OCI-LY3 (cell line): Measurements from ENCODE around the gene ADARB2.
A peak's percentile ranks its signal among the peaks of the same experiment; 100 is the strongest.

Experiments used
- H2AFZ ChIP-seq: fragments of 200-600, 300-600 bp; shearing (Covaris generic); 2 replicates; pipeline ENCODE4 v1.6.0; 2014; ENCODE audit warnings: antibody characterized with exemption, low read depth, low read length
- H3K27ac ChIP-seq: fragments of 200-600, 300-600 bp; sonication (generic); 2 replicates; pipeline ENCODE4 v1.5.1; 2014; ENCODE audit warnings: mild to moderate bottlenecking, low read length, moderate library complexity, mixed read lengths
- H3K27me3 ChIP-seq: fragments of 200-600, 300-600 bp; sonication (generic); 2 replicates; pipeline ENCODE4 v1.6.1; 2014; ENCODE audit warnings: low read depth, low read length, mixed read lengths
- H3K36me3 ChIP-seq: fragments of 200-600, 300-600 bp; sonication (generic); replicated peaks from 2 replicates; pipeline ENCODE3; 2014; ENCODE audit warnings: low read depth, low read length, mixed read lengths
- H3K4me1 ChIP-seq: fragments of 300-600, 200-600 bp; sonication (generic); 2 replicates; pipeline ENCODE4 v1.6.1; 2014; ENCODE audit warnings: low read length, mixed read lengths
- H3K4me2 ChIP-seq: fragments of 200-600, 300-600 bp; sonication (generic); 2 replicates; pipeline ENCODE4 v1.6.1; 2014; ENCODE audit warnings: low read length, mixed read lengths
- H3K4me3 ChIP-seq: fragments of 300-600, 200-600 bp; sonication (generic); 2 replicates; pipeline ENCODE4 v1.5.1; 2014; ENCODE audit warnings: antibody characterized with exemption, mild to moderate bottlenecking, low read length, moderate library complexity
- H3K79me2 ChIP-seq: fragments of 300-600, 200-600 bp; shearing (Covaris generic); 2 replicates; pipeline ENCODE4 v1.6.1; 2014; ENCODE audit warnings: mild to moderate bottlenecking, low read length, mixed read lengths
- H3K9ac ChIP-seq: fragments of 300-600, 200-600 bp; shearing (Covaris generic); 2 replicates; pipeline ENCODE4 v1.6.0; 2014; ENCODE audit warnings: mild to moderate bottlenecking, low read length, moderate library complexity
- H3K9me3 ChIP-seq: fragments of 200-600, 300-600 bp; shearing (Covaris generic); 2 replicates; pipeline ENCODE4 v1.6.1; 2014; ENCODE audit warnings: low read length, mixed read lengths; ENCODE audit not compliant: insufficient read depth
- H4K20me1 ChIP-seq: fragments of 200-600, 300-600 bp; sonication (generic); 2 replicates; pipeline ENCODE4 v1.6.1; 2016; ENCODE audit warnings: low read length, mixed read lengths; ENCODE audit not compliant: insufficient read depth
- CTCF ChIP-seq: fragments of 200-600, 300-600 bp; sonication (generic); IDR thresholded peaks from 2 replicates; pipeline ENCODE4 v1.5.1; 2014; ENCODE audit warnings: antibody characterized with exemption, low read length, low read depth
- EZH2phosphoT487 ChIP-seq: fragments of 200-600 bp; shearing (Covaris generic); IDR thresholded peaks from 2 replicates; pipeline ENCODE4 v1.6.1; 2018; ENCODE audit warnings: antibody characterized with exemption, mixed run types, low read depth

The ADARB2 gene

GRCh38 chr10:1420661-1421362, 316.5 kb downstream of the ADARB2 start:
- Histone ChIP-seq H3K27ac (no peak overlapping the region), H3K9ac (no peak overlapping the region), H3K4me3 (peak overlapping the region; percentile 48; the same call in 1 of the 2 replicates), H2AFZ (no peak overlapping the region), H3K79me2 (no peaks in the 10 kb centered on the region), H4K20me1 (no peaks in the 10 kb centered on the region), H3K4me1 (no peaks in the 10 kb centered on the region), H3K4me2 (peak overlapping the region; percentile 70), H3K36me3 (no peaks in the 10 kb centered on the region), H3K27me3 (peaks cover 5% of the 10 kb centered on the region; the same call in 1 of the 2 replicates), H3K9me3 (no peaks in the 10 kb centered on the region)
- no peak for TF ChIP-seq EZH2phosphoT487
- TF ChIP-seq CTCF, result peak; percentile 70

GRCh38 chr10:1419796-1420610, 317.3 kb downstream of the ADARB2 start:
- no peak for TF ChIP-seq EZH2phosphoT487
- no peak for TF ChIP-seq CTCF
- Histone ChIP-seq H4K20me1 (no peaks in the 10 kb centered on the region), H3K36me3 (no peaks in the 10 kb centered on the region), H3K4me2 (peak overlapping the region; percentile 70; the same call in 1 of the 2 replicates), H3K27me3 (peaks cover 3% of the 10 kb centered on the region; the same call in 1 of the 2 replicates), H2AFZ (no peak overlapping the region), H3K4me1 (no peaks in the 10 kb centered on the region), H3K9ac (no peak overlapping the region), H3K79me2 (no peaks in the 10 kb centered on the region), H3K9me3 (no peaks in the 10 kb centered on the region), H3K4me3 (no peak overlapping the region), H3K27ac (no peak overlapping the region)

GRCh38 chr10:1418031-1418550, 319.2 kb downstream of the ADARB2 start:
- Histone ChIP-seq H3K27me3 (peaks cover 3% of the 10 kb centered on the region; the same call in 1 of the 2 replicates), H3K9ac (no peak overlapping the region), H3K79me2 (no peaks in the 10 kb centered on the region), H3K4me3 (no peak overlapping the region), H3K4me2 (no peak overlapping the region), H3K4me1 (no peaks in the 10 kb centered on the region), H2AFZ (no peak overlapping the region), H3K36me3 (no peaks in the 10 kb centered on the region), H3K9me3 (no peaks in the 10 kb centered on the region), H4K20me1 (no peaks in the 10 kb centered on the region), H3K27ac (no peak overlapping the region)
- TF ChIP-seq EZH2phosphoT487, result no peak
- no peak for TF ChIP-seq CTCF

GRCh38 chr10:1417574-1417973, 319.8 kb downstream of the ADARB2 start:
- no peaks in the 10 kb centered on the region for H3K4me1 ChIP-seq

More at GRCh38 chr10:1417574-1417973, 319.8 kb downstream of the ADARB2 start:
- no peak overlapping the region for H2AFZ ChIP-seq
- H3K9me3 ChIP-seq, result no peaks in the 10 kb centered on the region
- no peaks in the 10 kb centered on the region for H3K79me2 ChIP-seq
- no peaks in the 10 kb centered on the region for H3K36me3 ChIP-seq
- no peak overlapping the region for H3K4me2 ChIP-seq
- peaks cover 3% of the 10 kb centered on the region; the same call in 1 of the 2 replicates for H3K27me3 ChIP-seq
- H4K20me1 ChIP-seq, result no peaks in the 10 kb centered on the region
- no peak overlapping the region for H3K27ac ChIP-seq
- H3K9ac ChIP-seq, result no peak overlapping the region
- TF ChIP-seq CTCF (no peak), EZH2phosphoT487 (no peak)
- no peak overlapping the region for H3K4me3 ChIP-seq
